Cardiac fibroblast (primary cell): Measurements from ENCODE around the gene POLR2L.

ENCODE experiments used
- DNase-seq, 2 donors: peaks; one replicate each; pipeline versions ENCODE4 v3.0.0 to v3.0.0-alpha.2; 2010; ENCODE audit warnings: low read depth in 2 of 2
- H3K4me3 ChIP-seq, 2 donors: replicated peaks in 1 of 2; 1 replicate in 1 of 2; 2 replicates in 1 of 2; pipeline ENCODE4 v1.5.1; 2011; ENCODE audit warnings: low read depth in 2 of 2, low read length in 2 of 2, mild to moderate bottlenecking in 2 of 2, moderate library complexity in 1 of 2
- TF ChIP-seq, protein P1 (sequence below): IDR thresholded peaks from one replicate; pipeline ENCODE4 v1.5.1; 2011; ENCODE audit warnings: low read depth, mild to moderate bottlenecking, low read length, inconsistent platforms

Gene POLR2L

GRCh38 chr11:864898-865297, 22.6 kb upstream of the POLR2L start:
- no peak overlapping the region for H3K4me3 ChIP-seq
- TF ChIP-seq, protein P1, sequence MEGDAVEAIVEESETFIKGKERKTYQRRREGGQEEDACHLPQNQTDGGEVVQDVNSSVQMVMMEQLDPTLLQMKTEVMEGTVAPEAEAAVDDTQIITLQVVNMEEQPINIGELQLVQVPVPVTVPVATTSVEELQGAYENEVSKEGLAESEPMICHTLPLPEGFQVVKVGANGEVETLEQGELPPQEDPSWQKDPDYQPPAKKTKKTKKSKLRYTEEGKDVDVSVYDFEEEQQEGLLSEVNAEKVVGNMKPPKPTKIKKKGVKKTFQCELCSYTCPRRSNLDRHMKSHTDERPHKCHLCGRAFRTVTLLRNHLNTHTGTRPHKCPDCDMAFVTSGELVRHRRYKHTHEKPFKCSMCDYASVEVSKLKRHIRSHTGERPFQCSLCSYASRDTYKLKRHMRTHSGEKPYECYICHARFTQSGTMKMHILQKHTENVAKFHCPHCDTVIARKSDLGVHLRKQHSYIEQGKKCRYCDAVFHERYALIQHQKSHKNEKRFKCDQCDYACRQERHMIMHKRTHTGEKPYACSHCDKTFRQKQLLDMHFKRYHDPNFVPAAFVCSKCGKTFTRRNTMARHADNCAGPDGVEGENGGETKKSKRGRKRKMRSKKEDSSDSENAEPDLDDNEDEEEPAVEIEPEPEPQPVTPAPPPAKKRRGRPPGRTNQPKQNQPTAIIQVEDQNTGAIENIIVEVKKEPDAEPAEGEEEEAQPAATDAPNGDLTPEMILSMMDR, result no peak
- no peak for DNase-seq

DNA sequence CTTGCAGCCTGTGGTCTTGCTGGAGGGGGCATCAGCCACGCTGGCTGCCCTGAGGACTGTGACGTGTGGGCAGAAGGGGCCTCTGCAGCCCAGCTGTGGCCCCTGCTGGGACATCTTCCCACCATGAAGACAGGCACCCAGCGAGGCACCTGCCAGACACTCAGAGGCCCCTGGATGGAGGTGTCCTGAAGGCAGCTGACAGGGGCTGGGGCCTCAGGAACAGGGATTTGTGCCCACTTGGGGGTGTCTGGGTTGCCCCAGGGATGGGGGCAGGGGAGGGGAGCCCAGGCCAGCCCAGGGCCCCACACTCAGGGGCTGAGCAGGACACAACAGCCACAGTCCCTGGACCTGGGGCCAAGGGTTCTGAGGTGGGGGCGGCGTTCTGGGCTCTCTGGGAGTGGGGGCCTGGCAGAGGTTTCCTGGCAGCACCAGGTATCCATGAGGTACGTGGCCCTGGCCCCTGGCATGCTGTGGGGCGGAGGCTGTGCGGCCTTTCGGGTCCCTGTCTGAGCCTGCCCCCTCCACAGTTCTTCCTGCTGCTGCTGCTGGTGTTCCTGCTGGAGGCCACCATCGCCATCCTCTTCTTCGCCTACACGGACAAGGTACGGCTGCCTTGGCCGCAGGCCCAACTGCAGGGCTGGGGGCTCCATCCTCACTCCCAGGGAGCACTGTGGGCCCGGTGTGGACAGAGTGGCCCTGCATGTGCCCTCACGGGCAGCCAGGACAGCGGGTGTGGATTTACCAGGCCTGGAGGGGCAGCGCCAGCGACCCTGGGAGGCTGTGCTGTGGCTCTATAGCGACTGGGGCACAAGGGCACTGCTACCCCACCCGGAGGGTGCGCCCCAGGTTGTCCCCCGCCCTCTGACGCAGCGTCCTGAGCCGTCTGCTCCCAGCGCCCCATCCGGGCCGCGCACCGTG, 21.8 kb upstream of the POLR2L start:
- no peak overlapping the region for H3K4me3 ChIP-seq
- no peak for DNase-seq
- TF ChIP-seq, protein P1, result no peak

DNA sequence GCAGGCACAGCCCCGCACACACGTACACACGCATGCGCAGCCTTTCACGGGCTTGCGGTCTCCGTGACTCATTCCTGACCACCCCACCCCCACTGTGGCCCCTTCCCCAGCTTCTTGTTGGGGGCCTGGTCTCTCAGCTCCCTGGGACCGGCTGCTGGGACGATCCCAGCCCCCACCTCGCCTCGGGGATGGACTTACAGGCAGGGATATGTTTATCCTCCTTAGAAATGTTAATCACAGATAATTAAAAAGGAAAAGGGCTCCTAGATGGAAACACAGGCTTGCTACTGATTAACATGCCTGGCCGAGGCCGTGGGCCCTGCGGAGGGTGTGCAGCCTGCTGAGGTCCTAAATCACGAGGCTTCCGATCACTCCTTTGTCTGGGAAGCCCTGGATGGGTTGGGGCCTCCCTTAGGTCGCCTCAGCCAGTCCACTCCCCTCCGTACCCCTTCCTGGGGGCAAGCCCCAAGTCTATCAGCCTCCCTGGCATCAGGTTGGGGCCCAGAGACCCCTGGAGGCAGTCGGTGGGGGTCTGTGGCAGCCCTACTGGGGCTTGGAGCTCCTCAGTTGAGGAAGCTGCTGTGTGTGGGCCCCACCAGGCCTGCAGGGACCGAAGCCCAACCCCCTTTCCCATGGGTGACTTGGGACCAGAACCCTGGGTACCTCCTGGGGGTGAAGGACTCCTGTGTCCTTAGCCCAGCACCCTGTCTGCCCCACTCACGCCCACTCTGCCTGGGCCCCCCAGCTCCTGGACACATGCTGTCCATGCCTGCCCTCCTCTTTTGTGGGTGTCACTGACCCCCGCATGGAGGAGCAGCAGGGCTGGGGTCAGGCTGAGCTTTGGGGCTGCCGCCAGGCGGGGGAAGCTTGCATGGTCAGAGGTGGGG, 20.9 kb upstream of the POLR2L start:
- H3K4me3 ChIP-seq, result no peak overlapping the region
- TF ChIP-seq, protein P1, result no peak
- no peak for DNase-seq

- no peak for DNase-seq
- no peak overlapping the region for H3K4me3 ChIP-seq
- TF ChIP-seq, protein P1, result no peak
These were observed 20.3 kb upstream of the POLR2L start for GRCh38 chr11:862696-863022.

- no peak overlapping the region for H3K4me3 ChIP-seq
- TF ChIP-seq, protein P1, result no peak
- no peak for DNase-seq
These were observed 19.8 kb upstream of the POLR2L start for GRCh38 chr11:862081-862661.

DNA sequence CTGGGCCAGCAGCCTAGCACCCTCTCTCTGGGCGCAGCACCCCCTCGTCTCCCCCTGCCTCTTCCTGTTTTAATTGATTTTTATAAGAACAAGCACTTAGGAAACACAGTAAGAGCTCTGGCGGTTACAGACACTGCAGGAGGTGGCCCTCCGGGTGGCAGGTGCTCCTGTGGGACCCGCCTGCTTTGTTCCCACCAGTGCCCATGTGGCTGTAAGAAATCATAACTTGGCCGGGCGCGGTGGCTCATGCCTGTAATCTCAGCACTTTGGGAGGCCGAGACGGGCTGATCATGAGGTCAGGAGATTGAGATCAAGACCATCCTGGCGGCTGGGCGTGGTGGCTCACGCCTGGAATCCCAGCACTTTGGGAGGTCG, 18.8 kb upstream of the POLR2L start:
- TF ChIP-seq, protein P1, result no peak
- DNase-seq, result no peak
- no peak overlapping the region for H3K4me3 ChIP-seq
